OCI-LY7 (cell line): ENCODE results near the gene DDN. TPM values are rescaled to one million over a fixed set of nuclear protein-coding genes. Genes with fewer than 3 reads are reported as not detected.

Experiments
- BruUV-seq: library from RNA; stranded (reverse); fragments of 400-500 nt; replicated peaks from 2 replicates; lab custom pipeline; 2021; lab: Mats Ljungman, UMichigan
- CTCF ChIA-PET: fragments of 300-600 bp; sonication (Branson Sonifier 250); formaldehyde crosslinking; loops from one replicate; lab custom pipeline; 2022; ENCODE audit warnings: antibody characterized with exemption; ENCODE audit not compliant: unreplicated experiment; lab: Charles Lee
- POLR2A ChIA-PET: fragments of 300-600 bp; sonication (Branson Sonifier 250); formaldehyde crosslinking; loops from one replicate; lab custom pipeline; 2022; ENCODE audit warnings: antibody characterized with exemption; lab: Charles Lee
- DNase-seq: peaks from one replicate; pipeline ENCODE4 v3.0.0-alpha.2; 2015; ENCODE audit warnings: low spot score
- H2AFZ ChIP-seq: fragments of 200-600 bp; sonication (generic), shearing (Covaris generic); 2 replicates; pipeline ENCODE4 v1.6.1; 2014; ENCODE audit warnings: mild to moderate bottlenecking, antibody characterized with exemption, low read length, moderate library complexity
- H3K27ac ChIP-seq: fragments of 200-600 bp; sonication (generic); 2 replicates; pipeline ENCODE4 v1.5.1; 2014; ENCODE audit warnings: mixed run types, low read depth, mild to moderate bottlenecking, moderate library complexity, low read length, inconsistent platforms; ENCODE audit not compliant: poor library complexity, severe bottlenecking
- H3K36me3 ChIP-seq: fragments of 200-600 bp; sonication (generic); 2 replicates; pipeline ENCODE4 v1.6.1; 2014; ENCODE audit warnings: mild to moderate bottlenecking, antibody characterized with exemption, low read length, moderate library complexity, mixed read lengths; ENCODE audit not compliant: insufficient read depth
- H3K4me1 ChIP-seq: fragments of 200-600 bp; sonication (generic); 2 replicates; pipeline ENCODE4 v1.5.1; 2014; ENCODE audit warnings: mild to moderate bottlenecking, low read length; ENCODE audit not compliant: insufficient read depth, poor library complexity, severe bottlenecking
- H3K4me2 ChIP-seq: fragments of 200-600 bp; sonication (generic); 2 replicates; pipeline ENCODE4 v1.6.1; 2014; ENCODE audit warnings: mild to moderate bottlenecking, low read length
- H3K4me3 ChIP-seq: fragments of 200-600 bp; sonication (generic); 2 replicates; pipeline ENCODE4 v1.5.1; 2014; ENCODE audit warnings: mild to moderate bottlenecking, low read depth, low read length; ENCODE audit not compliant: poor library complexity, severe bottlenecking
- H3K79me2 ChIP-seq: fragments of 200-600 bp; sonication (generic); 2 replicates; pipeline ENCODE4 v1.6.1; 2016; ENCODE audit warnings: low read depth, mild to moderate bottlenecking, low read length, moderate library complexity, mixed read lengths; ENCODE audit not compliant: insufficient read depth
- H3K9me2 ChIP-seq: fragments of 200-600 bp; sonication (generic); 2 replicates; pipeline ENCODE4 v1.6.1; 2016; ENCODE audit warnings: mild to moderate bottlenecking, low read length, mixed read lengths; ENCODE audit not compliant: insufficient read depth
- H3K9me3 ChIP-seq: fragments of 200-600 bp; sonication (generic); 2 replicates; pipeline ENCODE4 v1.6.1; 2014; ENCODE audit warnings: mild to moderate bottlenecking, mixed run types, low read length, mixed read lengths
- H4K20me1 ChIP-seq: fragments of 200-600 bp; sonication (generic); 2 replicates; pipeline ENCODE4 v1.6.1; 2014; ENCODE audit warnings: mild to moderate bottlenecking, antibody characterized with exemption, low read length, moderate library complexity, mixed read lengths; ENCODE audit not compliant: insufficient read depth
- CTCF ChIP-seq: fragments of 200-600 bp; sonication (generic); conservative IDR thresholded peaks from 2 replicates; pipeline ENCODE4 v1.5.1; 2014; ENCODE audit warnings: mild to moderate bottlenecking, antibody characterized with exemption, low read length, moderate library complexity, mixed read lengths
- EZH2phosphoT487 ChIP-seq: fragments of 200-600 bp; sonication (generic); IDR thresholded peaks from 2 replicates; pipeline ENCODE4 v1.6.1; 2018; ENCODE audit warnings: low read depth, borderline replicate concordance, mild to moderate bottlenecking, mixed run types, antibody characterized with exemption, low read length, moderate library complexity, mixed read lengths
- intact Hi-C: fragments of 100-400 bp; cut with micrococcal nuclease; formaldehyde crosslinking; loops from one replicate; pipeline ENCODE4 v1.10.0; 2022; ENCODE audit not compliant: unreplicated experiment
- total RNA-seq, 2 experiments: library from RNA; depleted of rRNA in 1 of 2; stranded (reverse); fragments of >200 nt in 1 of 2; shearing (Covaris generic) in 1 of 2; gene quantifications; 2 replicates each; pipeline ENCODE4 v1.2.3, GENCODE V29; 2014 to 2022

Gene DDN
- total RNA-seq, 2 experiments from 2014 or later = 0.13 TPM; not detected in 1

DNA sequence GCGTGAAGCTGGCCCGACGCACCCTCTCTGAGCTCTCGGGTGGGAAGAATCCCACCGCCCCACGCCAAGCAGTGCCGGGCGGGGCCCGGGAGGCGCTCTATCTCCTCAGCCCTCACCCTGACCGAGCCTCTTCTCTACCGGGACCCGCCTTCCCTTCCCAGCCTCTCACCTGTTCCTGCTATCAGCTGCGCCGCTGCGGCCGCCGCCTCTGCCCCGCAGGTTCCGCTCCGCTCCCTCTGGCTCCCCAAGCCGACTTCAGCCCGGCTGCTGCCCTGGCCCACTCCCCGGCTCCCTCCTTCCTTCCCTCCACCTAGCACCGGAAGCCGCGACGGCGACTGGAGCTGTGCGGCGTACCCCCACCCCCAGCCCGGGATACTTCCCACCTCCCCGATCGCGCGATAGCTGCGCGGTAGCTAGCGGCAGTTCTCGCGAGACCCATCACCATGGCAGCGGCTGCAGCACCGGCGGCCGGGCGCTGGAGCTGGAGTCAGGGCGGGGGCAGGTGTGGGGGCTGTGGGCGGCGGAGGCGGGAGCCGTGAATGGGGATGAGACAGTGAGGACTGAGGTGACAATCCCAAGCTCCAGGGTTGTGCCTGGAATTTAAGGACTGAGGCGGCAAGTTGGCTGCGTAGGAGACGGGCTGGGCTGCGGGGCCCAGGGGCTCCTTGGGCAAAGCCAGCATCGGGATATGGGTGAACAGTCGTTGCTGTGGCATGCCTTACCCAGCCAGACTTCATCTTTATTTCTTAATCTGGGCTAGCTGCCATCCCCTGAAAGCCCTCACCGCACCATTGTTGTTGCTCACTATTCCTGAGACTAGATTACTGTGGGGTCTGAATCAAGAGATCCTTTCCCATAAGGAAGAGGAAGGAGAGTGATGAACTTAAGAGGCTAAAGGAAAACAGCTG lies 41.8 kb downstream of the DDN start, which contains the start of gene ARF3:
Gene ARF3 (minus strand): TSS at position 347 of the 908 bp plus-strand sequence. CDS start 16,392 bp downstream, outside the sequence.
- peaks cover 31% of the 10 kb centered on the region for H3K4me1 ChIP-seq
- CTCF ChIA-PET = interaction anchor here (0.6 to 1.1 kb wide), 14 partner anchors 9 to 1262 kb away, joined by 3 to 15 read pairs (median 4); partner anchors contain the start of gene DDN
- H2AFZ ChIP-seq = peak within 1 kb of the TSS; percentile 90
- no peaks in the 10 kb centered on the region for H3K9me3 ChIP-seq
- peaks cover 40% of the 10 kb centered on the region for H3K79me2 ChIP-seq
- TF ChIP-seq CTCF = peak; percentile 21; the same call in 1 of the 2 replicates
- no peak for TF ChIP-seq EZH2phosphoT487
- H3K9me2 ChIP-seq = no peaks in the 10 kb centered on the region
- POLR2A ChIA-PET = interaction anchor here (0.6 to 2.7 kb wide), 12 partner anchors 9 to 410 kb away, joined by 3 to 14 read pairs (median 3); partner anchors contain the start of genes FKBP11, PRKAG1, RHEBL1 and SPATS2
- peak within 1 kb of the TSS; percentile 97 for H3K4me2 ChIP-seq
- H3K27ac ChIP-seq = peak within 1 kb of the TSS; percentile 61
- H3K36me3 ChIP-seq = peaks cover 32% of the 10 kb centered on the region
- intact Hi-C loops = loop anchor here (2.0 kb wide), 1 partner anchor 33 kb away; the partner anchor contains the start of gene FKBP11
- H3K4me3 ChIP-seq = peak within 1 kb of the TSS; percentile 75
- H4K20me1 ChIP-seq = peaks cover 6% of the 10 kb centered on the region; the same call in 1 of the 2 replicates
- peak; percentile 97 for DNase-seq
- BruUV-seq = no TSS peak

DNA sequence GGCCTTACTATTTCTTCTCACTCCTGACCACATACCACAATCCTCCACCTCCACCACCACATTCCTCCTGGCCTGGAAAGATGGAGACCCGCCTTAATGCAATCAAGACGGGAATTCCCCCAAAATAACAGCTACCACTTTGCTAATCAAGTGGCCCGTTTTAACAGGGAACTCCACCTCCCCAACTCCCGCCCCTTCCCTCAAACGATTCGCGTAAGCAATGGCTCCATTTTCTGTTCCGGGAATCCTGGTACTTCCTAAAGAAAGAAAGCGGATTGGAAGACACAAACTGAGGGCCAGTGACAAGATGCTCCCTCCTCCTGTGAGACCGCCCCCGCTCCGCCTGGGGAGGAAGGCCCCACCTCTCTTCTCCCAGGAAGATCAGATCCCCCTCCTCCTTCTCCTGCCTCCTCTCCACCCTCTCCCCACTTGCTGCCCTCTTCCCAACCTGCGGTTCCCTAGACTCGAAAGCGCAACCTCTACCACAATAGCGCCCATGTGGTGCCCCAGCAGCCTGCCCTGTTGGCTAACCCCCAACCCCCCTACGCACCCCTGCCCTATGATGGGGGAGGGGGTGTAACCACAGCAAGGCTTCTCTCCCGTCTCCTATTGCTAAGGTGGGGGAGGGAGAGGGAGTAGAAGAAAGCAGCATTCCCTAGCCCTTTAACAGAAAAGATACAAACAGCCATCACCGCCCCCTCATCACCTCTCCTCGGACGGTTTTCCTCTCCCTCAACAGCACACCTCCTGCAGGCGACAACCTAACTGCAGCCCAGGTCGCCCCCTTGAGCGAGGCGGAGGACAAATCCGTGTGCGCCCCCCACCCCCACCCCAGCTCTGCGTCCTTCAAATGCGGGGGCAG lies 42.7 kb downstream of the DDN start:
- intact Hi-C loops = loop anchor here (2.0 kb wide), 1 partner anchor 32 kb away; the partner anchor contains the start of gene FKBP11
- Histone ChIP-seq H3K4me1 (peaks cover 31% of the 10 kb centered on the region), H3K9me2 (no peaks in the 10 kb centered on the region), H3K4me2 (peak overlapping the region; percentile 75), H4K20me1 (peaks cover 6% of the 10 kb centered on the region; the same call in 1 of the 2 replicates), H3K79me2 (peaks cover 40% of the 10 kb centered on the region), H3K36me3 (peaks cover 38% of the 10 kb centered on the region), H3K27ac (peak overlapping the region; percentile 36), H3K9me3 (no peaks in the 10 kb centered on the region), H2AFZ (peak overlapping the region; percentile 90; the same call in 1 of the 2 replicates), H3K4me3 (peak overlapping the region; percentile 75)
- TF ChIP-seq CTCF (peak; percentile 59), EZH2phosphoT487 (no peak)
- BruUV-seq = no TSS peak
- peak; percentile 48 for DNase-seq
- POLR2A ChIA-PET = interaction anchor here (0.6 to 2.7 kb wide), 6 partner anchors 12 to 91 kb away, joined by 3 to 14 read pairs (median 4); partner anchors contain the start of genes FKBP11 and PRKAG1
- CTCF ChIA-PET = interaction anchor here (0.6 to 1.1 kb wide), 8 partner anchors 18 to 528 kb away, joined by 3 to 15 read pairs (median 4); no protein-coding TSS in a partner anchor
